WTC11 (cell line): ENCODE results near the gene LY6G5C. TPM values are rescaled to one million over a fixed set of nuclear protein-coding genes. Genes with fewer than 3 reads are reported as not detected.

ENCODE experiments used
- ATAC-seq: fragments of 200-7000 bp; cut with Tn5 transposase; 2 replicates; pipeline ENCODE4 v1.10.0; 2021; ENCODE audit warnings: mild to moderate bottlenecking, moderate library complexity
- CTCF ChIA-PET: fragments of 300-600 bp; sonication (Branson Sonifier 250); formaldehyde crosslinking; loops from one replicate; lab custom pipeline; 2021; ENCODE audit warnings: antibody characterized with exemption; lab: Charles Lee
- POLR2A ChIA-PET: fragments of 350-600 bp; sonication (Branson Sonifier 250); formaldehyde crosslinking; loops from one replicate; lab custom pipeline; 2021; ENCODE audit warnings: antibody characterized with exemption; lab: Charles Lee
- DNase-seq: peaks from one replicate; pipeline ENCODE4 v3.0.0; 2021; ENCODE audit warnings: low spot score
- H3K27ac Mint-ChIP-seq: 2 replicates; pipeline ENCODE4 v1.8.0; 2021; ENCODE audit warnings: mixed read lengths
- H3K27me3 Mint-ChIP-seq: 2 replicates; pipeline ENCODE4 v1.8.0; 2021; ENCODE audit warnings: low read depth, mild to moderate bottlenecking, moderate library complexity, mixed read lengths
- H3K36me3 Mint-ChIP-seq: 2 replicates; pipeline ENCODE4 v1.8.0; 2021; ENCODE audit warnings: mixed read lengths
- H3K4me1 Mint-ChIP-seq: 2 replicates; pipeline ENCODE4 v1.8.0; 2022; ENCODE audit warnings: mixed read lengths
- H3K4me3 Mint-ChIP-seq: 2 replicates; pipeline ENCODE4 v1.8.0; 2021; ENCODE audit warnings: mild to moderate bottlenecking, moderate library complexity, mixed read lengths
- H3K9me3 Mint-ChIP-seq: 2 replicates; pipeline ENCODE4 v1.8.0; 2021; ENCODE audit warnings: mixed read lengths
- CTCF ChIP-seq: fragments of 200-600 bp; IDR thresholded peaks from 2 replicates; pipeline ENCODE4 v1.8.0; 2022; ENCODE audit warnings: antibody characterized with exemption
- EMX1 ChIP-seq: fragments of 250-450 bp; sonication (Bioruptor Pico); IDR thresholded peaks from 2 replicates; pipeline ENCODE4 v1.8.0; 2021; ENCODE audit warnings: mild to moderate bottlenecking
- ESRRA ChIP-seq: sonication (generic); formaldehyde crosslinking; IDR thresholded peaks from 2 replicates; pipeline ENCODE4 v1.8.1; 2022; ENCODE audit warnings: mild to moderate bottlenecking, missing genetic modification reagents, borderline replicate concordance
- ETV6 ChIP-seq: sonication (generic); formaldehyde crosslinking; IDR thresholded peaks from 2 replicates; pipeline ENCODE4 v1.8.1; 2022; ENCODE audit warnings: mild to moderate bottlenecking, missing genetic modification reagents
- FOXJ3 ChIP-seq: sonication (generic); formaldehyde crosslinking; IDR thresholded peaks from 2 replicates; pipeline ENCODE4 v1.9.0; 2021; ENCODE audit warnings: missing genetic modification reagents, mild to moderate bottlenecking, borderline replicate concordance
- FOXK1 ChIP-seq: sonication (generic); formaldehyde crosslinking; IDR thresholded peaks from 2 replicates; pipeline ENCODE4 v1.8.0; 2022; ENCODE audit warnings: mild to moderate bottlenecking, moderate library complexity, missing genetic modification reagents
- IRF2 ChIP-seq: sonication (generic); formaldehyde crosslinking; IDR thresholded peaks from 2 replicates; pipeline ENCODE4 v1.8.0; 2022; ENCODE audit warnings: low read depth, missing genetic modification reagents, borderline replicate concordance
- JUN ChIP-seq: sonication (generic); formaldehyde crosslinking; IDR thresholded peaks from 2 replicates; pipeline ENCODE4 v1.8.0; 2023; ENCODE audit warnings: mild to moderate bottlenecking, missing genetic modification reagents
- NR1H2 ChIP-seq: sonication (generic); formaldehyde crosslinking; IDR thresholded peaks from 2 replicates; pipeline ENCODE4 v1.9.0; 2021; ENCODE audit warnings: mild to moderate bottlenecking, moderate library complexity, missing genetic modification reagents
- NR2C2 ChIP-seq: sonication (generic); formaldehyde crosslinking; IDR thresholded peaks from 2 replicates; pipeline ENCODE4 v1.8.0; 2022; ENCODE audit warnings: mild to moderate bottlenecking, missing genetic modification reagents
- PRDM15 ChIP-seq: sonication (generic); formaldehyde crosslinking; IDR thresholded peaks from 2 replicates; pipeline ENCODE4 v1.8.0; 2022; ENCODE audit warnings: missing genetic modification reagents
- TEAD1 ChIP-seq: sonication (generic); formaldehyde crosslinking; IDR thresholded peaks from 2 replicates; pipeline ENCODE4 v1.8.0; 2022; ENCODE audit warnings: mild to moderate bottlenecking, missing genetic modification reagents
- TP53 ChIP-seq: sonication (generic); formaldehyde crosslinking; IDR thresholded peaks from 2 replicates; pipeline ENCODE4 v1.8.1; 2023; ENCODE audit warnings: mild to moderate bottlenecking, missing genetic modification reagents
- ZNF138 ChIP-seq: sonication (generic); formaldehyde crosslinking; conservative IDR thresholded peaks from 2 replicates; pipeline ENCODE4 v1.8.1; 2022; ENCODE audit warnings: mild to moderate bottlenecking, moderate library complexity, missing genetic modification reagents
- ZNF219 ChIP-seq: sonication (generic); formaldehyde crosslinking; IDR thresholded peaks from 2 replicates; pipeline ENCODE4 v1.8.0; 2023; ENCODE audit warnings: missing genetic modification reagents, mild to moderate bottlenecking, borderline replicate concordance
- ZNF396 ChIP-seq: fragments of 250-450 bp; sonication (Bioruptor Pico); IDR thresholded peaks from 2 replicates; pipeline ENCODE4 v1.8.0; 2021; ENCODE audit warnings: mild to moderate bottlenecking, moderate library complexity, borderline replicate concordance
- ZNF416 ChIP-seq: fragments of 250-450 bp; sonication (Bioruptor Pico); IDR thresholded peaks from 2 replicates; pipeline ENCODE4 v1.9.0; 2021; ENCODE audit warnings: mild to moderate bottlenecking, inconsistent platforms
- total RNA-seq: library from RNA; stranded (reverse); gene quantifications from 3 replicates; pipeline ENCODE4 v1.2.3, GENCODE V29; 2021
- TF ChIP-seq, protein P1 (sequence below): sonication (generic); formaldehyde crosslinking; IDR thresholded peaks from 2 replicates; pipeline ENCODE4 v1.8.1; 2022; ENCODE audit warnings: mild to moderate bottlenecking, missing genetic modification reagents, moderate library complexity, borderline replicate concordance
- TF ChIP-seq, protein P2 (sequence below): sonication (generic); formaldehyde crosslinking; IDR thresholded peaks from 2 replicates; pipeline ENCODE4 v1.8.1; 2023; ENCODE audit warnings: mild to moderate bottlenecking, missing genetic modification reagents, borderline replicate concordance
- TF ChIP-seq, protein P3 (sequence below): sonication (generic); formaldehyde crosslinking; IDR thresholded peaks from 2 replicates; pipeline ENCODE4 v1.8.1; 2022; ENCODE audit warnings: low read depth, missing genetic modification reagents, borderline replicate concordance

The LY6G5C gene
- total RNA-seq, 1 experiment from 2014 or later = 1.0 TPM

GRCh38 chr6:31721351-31722020, 40.6 kb upstream of the LY6G5C start, which contains the start of gene LY6G6C:
Gene LY6G6C, minus strand, starts transcription at chr6:31721746. Its CDS starts 67 bp downstream, at chr6:31721679.
- TF ChIP-seq, protein P1, sequence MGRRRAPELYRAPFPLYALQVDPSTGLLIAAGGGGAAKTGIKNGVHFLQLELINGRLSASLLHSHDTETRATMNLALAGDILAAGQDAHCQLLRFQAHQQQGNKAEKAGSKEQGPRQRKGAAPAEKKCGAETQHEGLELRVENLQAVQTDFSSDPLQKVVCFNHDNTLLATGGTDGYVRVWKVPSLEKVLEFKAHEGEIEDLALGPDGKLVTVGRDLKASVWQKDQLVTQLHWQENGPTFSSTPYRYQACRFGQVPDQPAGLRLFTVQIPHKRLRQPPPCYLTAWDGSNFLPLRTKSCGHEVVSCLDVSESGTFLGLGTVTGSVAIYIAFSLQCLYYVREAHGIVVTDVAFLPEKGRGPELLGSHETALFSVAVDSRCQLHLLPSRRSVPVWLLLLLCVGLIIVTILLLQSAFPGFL (CRISPR knock-in tag) = no peak
- no peak for TF ChIP-seq IRF2 (CRISPR knock-in tag)
- no peak for TF ChIP-seq NR2C2 (CRISPR knock-in tag)
- no peak for TF ChIP-seq JUN (CRISPR knock-in tag)
- TF ChIP-seq ZNF396 = no peak
- no peak for TF ChIP-seq ZNF138
- H3K4me1 Mint-ChIP-seq = peaks cover 19% of the 10 kb centered on the region
- DNase-seq (no peak), ATAC-seq (no peak)
- CTCF ChIA-PET = interaction anchor here (0.8 kb wide), 1 partner anchor 22 kb away, joined by 3 read pairs; no protein-coding TSS in a partner anchor
- H3K36me3 Mint-ChIP-seq = peaks cover 2% of the 10 kb centered on the region
- H3K9me3 Mint-ChIP-seq = no peaks in the 10 kb centered on the region
- H3K27ac Mint-ChIP-seq = no peak within 1 kb of the TSS; the same call in 1 of the 2 replicates
- H3K4me3 Mint-ChIP-seq = no peak within 1 kb of the TSS
- POLR2A ChIA-PET = no interaction called here
- H3K27me3 Mint-ChIP-seq = peaks cover 4% of the 10 kb centered on the region; the same call in 1 of the 2 replicates

DNA sequence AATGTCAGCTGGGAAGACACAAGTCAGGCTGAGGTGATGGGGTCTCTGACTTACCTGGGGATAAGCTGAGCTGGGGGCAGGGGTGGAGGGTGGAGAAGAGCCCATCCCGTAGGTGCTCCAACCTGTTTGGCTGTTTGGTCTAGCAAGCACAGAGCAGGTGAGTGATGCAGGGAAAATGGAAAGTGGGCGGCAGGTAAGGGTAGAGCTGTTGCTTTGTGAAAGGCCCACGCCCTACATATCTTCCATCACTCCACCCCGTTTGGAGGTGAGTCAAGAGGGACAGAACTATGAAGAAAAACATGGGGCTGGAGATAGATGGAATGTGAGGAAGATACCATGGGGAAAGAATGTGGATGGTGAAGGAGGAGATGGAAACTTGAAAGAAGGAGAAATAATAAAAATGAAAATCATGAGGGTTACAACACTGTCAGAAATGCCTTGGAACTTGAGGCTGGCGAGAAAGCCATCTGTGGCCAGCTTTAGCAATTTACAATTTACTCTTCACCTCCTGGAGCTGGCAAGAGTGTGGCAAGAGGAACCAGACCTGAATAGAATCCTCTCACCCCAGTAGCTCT, 39.4 kb upstream of the LY6G5C start:
- DNase-seq (no peak), ATAC-seq (no peak)
- ChIA-PET CTCF (interaction anchor here (1.9 kb wide), 1 partner anchor 9 kb away, joined by 4 read pairs; no protein-coding TSS in a partner anchor), POLR2A (no interaction called here)
- Mint-ChIP-seq H3K27ac (no peak overlapping the region), H3K9me3 (no peaks in the 10 kb centered on the region), H3K27me3 (peaks cover 4% of the 10 kb centered on the region; the same call in 1 of the 2 replicates), H3K4me1 (peaks cover 19% of the 10 kb centered on the region), H3K36me3 (no peaks in the 10 kb centered on the region), H3K4me3 (no peak overlapping the region)
- TF ChIP-seq JUN (CRISPR knock-in tag) = no peak
- TF ChIP-seq, protein P2, sequence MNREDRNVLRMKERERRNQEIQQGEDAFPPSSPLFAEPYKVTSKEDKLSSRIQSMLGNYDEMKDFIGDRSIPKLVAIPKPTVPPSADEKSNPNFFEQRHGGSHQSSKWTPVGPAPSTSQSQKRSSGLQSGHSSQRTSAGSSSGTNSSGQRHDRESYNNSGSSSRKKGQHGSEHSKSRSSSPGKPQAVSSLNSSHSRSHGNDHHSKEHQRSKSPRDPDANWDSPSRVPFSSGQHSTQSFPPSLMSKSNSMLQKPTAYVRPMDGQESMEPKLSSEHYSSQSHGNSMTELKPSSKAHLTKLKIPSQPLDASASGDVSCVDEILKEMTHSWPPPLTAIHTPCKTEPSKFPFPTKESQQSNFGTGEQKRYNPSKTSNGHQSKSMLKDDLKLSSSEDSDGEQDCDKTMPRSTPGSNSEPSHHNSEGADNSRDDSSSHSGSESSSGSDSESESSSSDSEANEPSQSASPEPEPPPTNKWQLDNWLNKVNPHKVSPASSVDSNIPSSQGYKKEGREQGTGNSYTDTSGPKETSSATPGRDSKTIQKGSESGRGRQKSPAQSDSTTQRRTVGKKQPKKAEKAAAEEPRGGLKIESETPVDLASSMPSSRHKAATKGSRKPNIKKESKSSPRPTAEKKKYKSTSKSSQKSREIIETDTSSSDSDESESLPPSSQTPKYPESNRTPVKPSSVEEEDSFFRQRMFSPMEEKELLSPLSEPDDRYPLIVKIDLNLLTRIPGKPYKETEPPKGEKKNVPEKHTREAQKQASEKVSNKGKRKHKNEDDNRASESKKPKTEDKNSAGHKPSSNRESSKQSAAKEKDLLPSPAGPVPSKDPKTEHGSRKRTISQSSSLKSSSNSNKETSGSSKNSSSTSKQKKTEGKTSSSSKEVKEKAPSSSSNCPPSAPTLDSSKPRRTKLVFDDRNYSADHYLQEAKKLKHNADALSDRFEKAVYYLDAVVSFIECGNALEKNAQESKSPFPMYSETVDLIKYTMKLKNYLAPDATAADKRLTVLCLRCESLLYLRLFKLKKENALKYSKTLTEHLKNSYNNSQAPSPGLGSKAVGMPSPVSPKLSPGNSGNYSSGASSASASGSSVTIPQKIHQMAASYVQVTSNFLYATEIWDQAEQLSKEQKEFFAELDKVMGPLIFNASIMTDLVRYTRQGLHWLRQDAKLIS (CRISPR knock-in tag) = no peak
- TF ChIP-seq, protein P3, sequence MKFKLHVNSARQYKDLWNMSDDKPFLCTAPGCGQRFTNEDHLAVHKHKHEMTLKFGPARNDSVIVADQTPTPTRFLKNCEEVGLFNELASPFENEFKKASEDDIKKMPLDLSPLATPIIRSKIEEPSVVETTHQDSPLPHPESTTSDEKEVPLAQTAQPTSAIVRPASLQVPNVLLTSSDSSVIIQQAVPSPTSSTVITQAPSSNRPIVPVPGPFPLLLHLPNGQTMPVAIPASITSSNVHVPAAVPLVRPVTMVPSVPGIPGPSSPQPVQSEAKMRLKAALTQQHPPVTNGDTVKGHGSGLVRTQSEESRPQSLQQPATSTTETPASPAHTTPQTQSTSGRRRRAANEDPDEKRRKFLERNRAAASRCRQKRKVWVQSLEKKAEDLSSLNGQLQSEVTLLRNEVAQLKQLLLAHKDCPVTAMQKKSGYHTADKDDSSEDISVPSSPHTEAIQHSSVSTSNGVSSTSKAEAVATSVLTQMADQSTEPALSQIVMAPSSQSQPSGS = no peak
- no peak for TF ChIP-seq ZNF219 (CRISPR knock-in tag)
- no peak for TF ChIP-seq FOXJ3 (CRISPR knock-in tag)
- TF ChIP-seq, protein P1 (CRISPR knock-in tag) = no peak
- no peak for TF ChIP-seq NR1H2 (CRISPR knock-in tag)
- no peak for TF ChIP-seq ETV6
- TF ChIP-seq TP53 (CRISPR knock-in tag) = no peak
- TF ChIP-seq ZNF138 = no peak
- no peak for TF ChIP-seq EMX1 (CRISPR knock-in tag)
- TF ChIP-seq FOXK1 (CRISPR knock-in tag) = no peak
- no peak for TF ChIP-seq CTCF
- TF ChIP-seq PRDM15 (CRISPR knock-in tag) = no peak
- no peak for TF ChIP-seq ESRRA (CRISPR knock-in tag)
- no peak for TF ChIP-seq ZNF416 (CRISPR knock-in tag)
- TF ChIP-seq TEAD1 (CRISPR knock-in tag) = no peak
